Raji (cell line): Measurements from ENCODE around the gene RPL37A.
A peak's percentile ranks its signal among the peaks of the same experiment; 100 is the strongest.

Source experiments
- POLR2A ChIP-seq: IDR thresholded peaks from 2 replicates; pipeline ENCODE4 v1.6.1; 2011; ENCODE audit warnings: low read depth, low read length, control low read depth; ENCODE audit not compliant: insufficient read depth

RPL37A gene

GRCh38 chr2:216498379-216499352 lies at the start of gene RPL37A:
TSS of gene RPL37A (plus strand) at chr2:216498844. CDS start at chr2:216498875, 31 bp downstream.
- peak; percentile 100 for TF ChIP-seq POLR2A

GRCh38 chr2:216450346-216450745 lies 48.3 kb upstream of the RPL37A start:
- no peak for TF ChIP-seq POLR2A

- no peak for TF ChIP-seq POLR2A
These were observed 47.9 kb upstream of the RPL37A start for GRCh38 chr2:216450784-216451183.

- TF ChIP-seq POLR2A: no peak
These were observed 44.6 kb upstream of the RPL37A start for GRCh38 chr2:216453955-216454614.

- no peak for TF ChIP-seq POLR2A
These were observed 35.5 kb upstream of the RPL37A start for GRCh38 chr2:216463148-216463547.

- no peak for TF ChIP-seq POLR2A
These were observed 34.4 kb upstream of the RPL37A start for GRCh38 chr2:216464104-216464720.

- TF ChIP-seq POLR2A: no peak
These were observed 33.0 kb upstream of the RPL37A start for GRCh38 chr2:216465579-216466195.

- no peak for TF ChIP-seq POLR2A
These were observed 30.8 kb upstream of the RPL37A start for GRCh38 chr2:216467845-216468244.

- TF ChIP-seq POLR2A: no peak
These were observed 29.0 kb upstream of the RPL37A start for GRCh38 chr2:216469661-216470060.

GRCh38 chr2:216473187-216473586 lies 25.5 kb upstream of the RPL37A start:
- no peak for TF ChIP-seq POLR2A

- TF ChIP-seq POLR2A: no peak
These were observed 23.5 kb upstream of the RPL37A start for GRCh38 chr2:216474925-216475670.

- TF ChIP-seq POLR2A: no peak
These were observed 22.9 kb upstream of the RPL37A start for GRCh38 chr2:216475767-216476166.

GRCh38 chr2:216477283-216478035 lies 21.2 kb upstream of the RPL37A start:
- no peak for TF ChIP-seq POLR2A

GRCh38 chr2:216478151-216478550 lies 20.5 kb upstream of the RPL37A start:
- TF ChIP-seq POLR2A: no peak

GRCh38 chr2:216478791-216479190 lies 19.9 kb upstream of the RPL37A start:
- no peak for TF ChIP-seq POLR2A
